ENCODE data around the gene CABLES2. TPM values are rescaled to one million over a fixed set of nuclear protein-coding genes. Genes with fewer than 3 reads are reported as not detected.

CABLES2 gene
- total and polyA plus RNA-seq, 2 donors (not counting 3 experiments of a cell fraction or from before 2014, with no cell fraction given): 7.8 to 9.9 TPM

- CTCF ChIA-PET: interaction anchor here (0.6 to 2.8 kb wide), 6 partner anchors 12 to 217 kb away, joined by 3 to 11 read pairs (median 5); no protein-coding TSS in a partner anchor
- Histone ChIP-seq H3K9me3 (replicated peaks; ENCODE audit: control insufficient read depth, insufficient read depth, low read length) (no peaks in the 10 kb centered on the region), H3K4me2 (ENCODE audit: insufficient read depth, low read length) (peak overlapping the region; percentile 62), H3K9ac (replicated peaks; ENCODE audit: extremely low read depth, insufficient read depth, low read length) (peak overlapping the region; percentile 98), H3K27me3 (ENCODE audit: control insufficient read depth in 2 of 2, insufficient read depth in 2 of 2, low read length in 2 of 2) (no peaks in the 10 kb centered on the region), H3K4me3 (replicated peaks in 1 of 3; ENCODE audit: insufficient read depth in 1 of 3, low read depth in 1 of 3, low read length in 3 of 3) (peak overlapping the region; percentile 72 to 81 (median 75)), H4K20me1 (replicated peaks; ENCODE audit: control insufficient read depth, extremely low read depth, insufficient read depth, low read length) (no peaks in the 10 kb centered on the region), H3K79me2 (ENCODE audit: control insufficient read depth, insufficient read depth, low read length) (peaks cover 43% of the 10 kb centered on the region), H3K27ac (ENCODE audit: insufficient read depth, low read depth, low read length) (peak overlapping the region; percentile 4), H2AFZ (ENCODE audit: low read depth, low read length) (no peak overlapping the region), H3K36me3 (ENCODE audit: control insufficient read depth in 2 of 2, extremely low read depth in 1 of 2, insufficient read depth in 2 of 2, low read length in 2 of 2) (peaks cover 12 to 20% of the 10 kb centered on the region in 2 experiments), H3K4me1 (ENCODE audit: control insufficient read depth, extremely low read depth, insufficient read depth, low read length) (peaks cover 15% of the 10 kb centered on the region), H3K9me1 (replicated peaks; ENCODE audit: control insufficient read depth, extremely low read depth, insufficient read depth, low read length) (no peaks in the 10 kb centered on the region)
- TF ChIP-seq FOS (IDR thresholded peaks at IDR 0.05; ENCODE audit: borderline replicate concordance, insufficient read depth, low read length): no peak
- TF ChIP-seq EZH2 (IDR thresholded peaks at IDR 0.05; ENCODE audit: borderline replicate concordance, low read depth, low read length, severe bottlenecking): no peak
- no peak for TF ChIP-seq CTCF (IDR thresholded peaks at IDR 0.05; ENCODE audit: extremely low read depth in 1 of 2, insufficient read depth in 1 of 2, low read depth in 1 of 2, low read length in 2 of 2)
- no peak for TF ChIP-seq GATA2 (IDR thresholded peaks at IDR 0.05; ENCODE audit: insufficient read depth, insufficient read length, low read depth, low read length)
- TF ChIP-seq MAX (IDR thresholded peaks at IDR 0.05; ENCODE audit: insufficient read depth, insufficient read length): no peak
- TF ChIP-seq POLR2A (IDR thresholded peaks at IDR 0.05; ENCODE audit: low read depth, low read length): no peak
- TF ChIP-seq JUN (IDR thresholded peaks at IDR 0.05; ENCODE audit: borderline replicate concordance, insufficient read depth, insufficient read length, low read depth): no peak
- intact Hi-C loops (cut with micrococcal nuclease) (loop anchor here (1.0 to 10.0 kb wide), 4 partner anchors 85 to 417 kb away; partner anchors contain the start of genes ADRM1, MTG2, OGFR and OSBPL2), dilution Hi-C loops (cut with MboI; ENCODE audit: extremely low pct_ligation_motif_present, low sequenced_read_pairs) (no loop called here)
- no peak for FAIRE-seq
- POLR2A ChIA-PET: interaction anchor here (0.6 to 0.7 kb wide), 11 partner anchors 14 to 356 kb away, joined by 3 to 8 read pairs (median 5); no protein-coding TSS in a partner anchor
- BruUV-seq (replicated peaks): TSS peak; percentile 64
- DNase-seq (ENCODE audit: low read depth, low spot score): no peak
These were observed 19.7 kb downstream of the CABLES2 start for GRCh38 chr20:62387219-62387913.
